ENCODE measurements around the gene SPINK8.

- TF ChIP-seq CTCF (IDR thresholded peaks at IDR 0.05; ENCODE audit: borderline replicate concordance, extremely low read depth, low read length, poor library complexity, severe bottlenecking) (no peak), EZH2 (IDR thresholded peaks at IDR 0.05; ENCODE audit: borderline replicate concordance, low read depth, low read length, severe bottlenecking) (no peak)
Measured at GRCh38 chr3:48361928-48362327, 28.5 kb upstream of the SPINK8 start.
